22Rv1 (cell line): ENCODE data around the gene TMEM53.

Experiments used
- CTCF ChIP-seq: fragments of 450-650 bp; IDR thresholded peaks from 2 replicates; pipeline ENCODE4 v1.5.1; 2017; ENCODE audit warnings: mild to moderate bottlenecking
- ZFX ChIP-seq: fragments of 450-650 bp; IDR thresholded peaks from 2 replicates; pipeline ENCODE4 v1.6.1; 2017; ENCODE audit warnings: antibody characterized with exemption, borderline replicate concordance

- peak; percentile 45 for TF ChIP-seq CTCF
- TF ChIP-seq ZFX, result no peak
These were observed 64.9 kb downstream of the TMEM53 start for GRCh38 chr1:44609412-44609767.
